DMS79 treated with DMSO at 0.1 percent for 48 hours (cell line): ENCODE results near the gene ATP1A1.

ENCODE experiments used
- DNase-seq: peaks from one replicate; lab custom pipeline; 2025; lab: John Stamatoyannopoulos, UW

Gene ATP1A1

GRCh38 chr1:116345011-116345410, 28.0 kb upstream of the ATP1A1 start:
- peak; percentile 47 for DNase-seq

- peak; percentile 69 for DNase-seq
Measured at GRCh38 chr1:116345843-116346242, 27.2 kb upstream of the ATP1A1 start.

- DNase-seq: no peak
Measured at GRCh38 chr1:116346943-116347673, 25.9 kb upstream of the ATP1A1 start.

- no peak for DNase-seq
Measured at GRCh38 chr1:116347696-116348095, 25.3 kb upstream of the ATP1A1 start.

- no peak for DNase-seq
Measured at GRCh38 chr1:116350097-116350645, 22.9 kb upstream of the ATP1A1 start.

- DNase-seq: no peak
Measured at GRCh38 chr1:116351914-116352313, 21.1 kb upstream of the ATP1A1 start.

- no peak for DNase-seq
Measured at GRCh38 chr1:116352349-116352813, 20.7 kb upstream of the ATP1A1 start.

- no peak for DNase-seq
Measured at GRCh38 chr1:116353155-116353554, 19.9 kb upstream of the ATP1A1 start.

GRCh38 chr1:116356067-116356466, 17.0 kb upstream of the ATP1A1 start:
- DNase-seq: no peak

- no peak for DNase-seq
Measured at GRCh38 chr1:116356673-116357072, 16.4 kb upstream of the ATP1A1 start.

- no peak for DNase-seq
Measured at GRCh38 chr1:116357487-116357886, 15.6 kb upstream of the ATP1A1 start.

GRCh38 chr1:116359060-116359830, 13.8 kb upstream of the ATP1A1 start:
- DNase-seq: no peak

- DNase-seq: no peak
Measured at GRCh38 chr1:116359871-116360270, 13.2 kb upstream of the ATP1A1 start.

- no peak for DNase-seq
Measured at GRCh38 chr1:116360429-116361173, 12.4 kb upstream of the ATP1A1 start.

- DNase-seq: no peak
Measured at GRCh38 chr1:116361648-116362047, 11.4 kb upstream of the ATP1A1 start.

GRCh38 chr1:116362050-116362449, 11.0 kb upstream of the ATP1A1 start:
- no peak for DNase-seq

- peak; percentile 31 for DNase-seq
Measured at GRCh38 chr1:116365353-116365780, 7.7 kb upstream of the ATP1A1 start.

- DNase-seq: no peak
Measured at GRCh38 chr1:116365857-116366256, 7.2 kb upstream of the ATP1A1 start.

GRCh38 chr1:116367256-116367945, 5.6 kb upstream of the ATP1A1 start:
- no peak for DNase-seq

GRCh38 chr1:116368241-116368640, 4.8 kb upstream of the ATP1A1 start:
- no peak for DNase-seq

- no peak for DNase-seq
Measured at GRCh38 chr1:116370181-116370580, 2.9 kb upstream of the ATP1A1 start.

GRCh38 chr1:116371752-116372151, 1.3 kb upstream of the ATP1A1 start:
- no peak for DNase-seq
